HG03565 (cell line): ENCODE results near the gene PDHX.
"Not testable (repeated sequence)": the region's sequence is repeated elsewhere in the genome, so short reads cannot be mapped to it uniquely, and the experiment has no call there.

ENCODE experiments used
- ATAC-seq: cut with Tn5 transposase; IDR thresholded peaks from one replicate; pipeline ENCODE4 v1.9.1; 2021; ENCODE audit warnings: mild to moderate bottlenecking, moderate library complexity; ENCODE audit not compliant: unreplicated experiment

The PDHX gene

GRCh38 chr11:34916015-34916842, at the start of gene PDHX, which contains the start of gene APIP:
TSS of gene PDHX (plus strand) at chr11:34916618. CDS start at chr11:34916656, 38 bp downstream.
TSS of gene APIP (minus strand) at chr11:34916379. CDS start at chr11:34916284, 95 bp downstream.
- peak; percentile 89 for ATAC-seq

DNA sequence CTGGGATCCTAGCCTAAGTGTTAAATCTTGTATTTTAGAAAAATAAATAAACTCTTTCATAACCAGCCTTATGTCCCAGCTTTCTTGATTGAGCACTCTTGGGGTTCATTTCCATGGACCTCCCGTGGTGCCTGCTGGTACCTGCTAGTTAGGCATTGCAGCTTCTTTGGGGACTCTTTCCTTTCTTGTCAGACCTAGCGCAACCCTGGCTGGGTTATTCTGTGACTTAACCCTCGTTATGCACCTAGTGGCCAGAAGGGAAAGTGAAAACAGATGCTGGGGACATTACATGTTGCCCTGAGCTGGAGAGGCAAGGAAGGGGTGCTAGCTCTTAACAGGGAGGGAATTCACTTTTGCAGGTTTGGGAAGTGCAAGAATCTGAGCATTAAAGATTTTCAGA, 47.0 kb upstream of the PDHX start:
- no peak for ATAC-seq

- ATAC-seq, result no peak
Observed at GRCh38 chr11:34870548-34871196, 45.7 kb upstream of the PDHX start.

- ATAC-seq, result no peak
Observed at GRCh38 chr11:34874202-34874601, 42.2 kb upstream of the PDHX start.

GRCh38 chr11:34877375-34877975, 38.9 kb upstream of the PDHX start:
- ATAC-seq, result no peak

GRCh38 chr11:34881900-34882299, 34.5 kb upstream of the PDHX start:
- no peak for ATAC-seq

- ATAC-seq, result no peak
Observed at GRCh38 chr11:34886609-34887008, 29.8 kb upstream of the PDHX start.

DNA sequence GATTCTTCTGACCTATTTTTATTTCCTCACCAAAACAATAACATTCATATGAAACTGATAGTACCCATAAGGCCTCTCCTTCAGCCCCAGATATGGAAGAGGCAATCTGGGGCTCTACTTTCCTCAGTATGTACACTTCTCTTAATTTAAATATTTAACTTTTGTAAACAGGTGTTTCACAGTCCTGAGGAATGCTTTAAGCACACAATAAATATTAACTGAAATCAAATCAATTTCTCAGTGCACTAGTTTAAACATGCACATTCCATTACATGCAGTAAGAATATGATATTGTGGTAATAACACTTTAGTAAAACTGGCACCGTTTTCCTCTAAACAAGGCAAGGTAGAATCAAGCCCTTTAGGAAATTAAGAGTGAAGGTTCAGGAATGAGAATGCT, 29.2 kb upstream of the PDHX start:
- no peak for ATAC-seq

DNA sequence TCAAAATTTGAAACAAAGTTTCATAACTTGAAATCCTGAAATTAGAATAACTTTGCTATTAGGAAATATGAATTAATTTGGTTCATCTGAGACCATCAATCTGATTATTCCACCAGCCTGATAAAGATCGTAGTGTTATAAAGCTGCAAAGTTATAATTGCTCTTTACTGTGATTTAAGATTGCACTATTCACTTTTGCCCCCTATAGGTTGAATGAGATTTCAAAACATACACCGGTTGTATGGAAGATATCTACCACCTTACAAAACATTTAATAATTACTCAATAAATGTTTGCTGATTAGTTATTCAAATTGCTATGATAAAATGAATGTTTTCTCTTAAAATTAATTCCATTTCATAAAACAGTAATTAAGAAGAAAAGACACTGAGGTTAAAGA, 26.3 kb upstream of the PDHX start:
- no peak for ATAC-seq

DNA sequence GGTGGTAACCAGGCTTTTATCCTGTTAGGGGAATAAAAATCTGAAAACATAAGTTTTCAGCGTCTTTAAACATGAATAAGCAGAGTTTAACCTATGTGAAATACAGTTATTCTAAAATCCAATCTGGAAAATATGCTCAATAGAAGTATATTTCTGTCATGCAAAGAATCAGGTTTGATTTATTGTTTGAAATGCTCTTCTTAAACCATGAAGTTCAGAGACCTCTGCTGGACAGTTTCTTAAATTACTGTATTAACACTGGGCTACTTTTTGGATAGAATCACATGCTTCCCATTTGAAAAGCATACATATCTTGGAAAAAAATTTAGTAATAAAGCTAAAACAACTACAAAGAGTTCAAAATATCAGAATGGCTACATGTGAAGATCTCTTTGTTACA, 25.6 kb upstream of the PDHX start:
- ATAC-seq, result no peak

DNA sequence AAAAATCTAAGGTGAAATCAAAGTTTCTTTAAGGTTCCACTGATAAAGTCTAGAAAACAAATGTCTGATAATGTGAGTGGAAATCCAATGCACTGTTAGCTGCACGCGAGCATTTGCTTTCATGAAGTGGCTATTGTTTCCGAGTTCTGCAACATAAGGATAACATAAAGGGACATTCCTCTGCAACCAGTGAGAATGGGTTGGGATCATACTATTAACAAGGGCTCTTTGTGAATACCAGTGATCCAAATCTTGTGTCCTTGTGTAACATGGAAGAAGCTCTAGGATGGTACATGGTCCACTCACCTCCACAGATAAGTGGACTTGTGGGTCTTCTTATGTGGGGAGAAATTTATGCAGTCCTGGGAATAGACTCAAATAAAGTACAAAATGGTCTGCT, 24.8 kb upstream of the PDHX start:
- no peak for ATAC-seq

DNA sequence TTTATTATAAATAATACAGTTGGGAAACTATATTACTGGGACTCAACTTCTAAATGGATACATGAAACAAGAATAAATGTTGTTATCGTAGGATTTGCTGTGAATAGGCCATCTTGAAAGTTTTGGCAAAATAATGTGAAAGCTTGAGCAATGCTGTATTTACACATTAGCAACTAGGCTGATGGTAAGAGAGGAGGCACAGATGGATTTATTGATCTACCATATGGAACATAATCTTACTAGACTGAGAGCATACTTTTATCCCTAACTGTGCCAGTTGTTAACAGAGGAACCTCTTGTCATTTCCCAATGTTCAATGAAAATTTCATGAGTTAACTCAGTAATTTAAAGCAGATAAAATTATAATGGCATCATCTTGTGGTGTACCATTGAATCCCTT, 23.0 kb upstream of the PDHX start:
- no peak for ATAC-seq

DNA sequence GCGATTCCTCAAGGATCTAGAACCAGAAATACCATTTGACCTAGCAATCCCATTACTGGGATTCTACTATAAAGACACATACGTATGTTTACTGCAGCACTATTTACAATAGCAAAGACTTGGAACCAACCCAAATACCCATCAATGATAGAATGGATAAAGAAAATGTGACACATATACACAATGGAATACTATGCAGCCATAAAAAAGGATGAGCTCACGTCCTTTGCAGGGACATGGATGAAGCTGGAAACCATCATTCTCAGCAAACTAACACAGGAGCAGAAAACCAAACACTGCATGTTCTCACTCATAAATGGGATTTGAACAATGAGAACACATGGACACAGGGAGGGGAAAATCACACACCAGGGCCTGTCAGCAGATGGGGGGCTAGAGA, 20.2 kb upstream of the PDHX start:
- not testable (repeated sequence) for ATAC-seq

DNA sequence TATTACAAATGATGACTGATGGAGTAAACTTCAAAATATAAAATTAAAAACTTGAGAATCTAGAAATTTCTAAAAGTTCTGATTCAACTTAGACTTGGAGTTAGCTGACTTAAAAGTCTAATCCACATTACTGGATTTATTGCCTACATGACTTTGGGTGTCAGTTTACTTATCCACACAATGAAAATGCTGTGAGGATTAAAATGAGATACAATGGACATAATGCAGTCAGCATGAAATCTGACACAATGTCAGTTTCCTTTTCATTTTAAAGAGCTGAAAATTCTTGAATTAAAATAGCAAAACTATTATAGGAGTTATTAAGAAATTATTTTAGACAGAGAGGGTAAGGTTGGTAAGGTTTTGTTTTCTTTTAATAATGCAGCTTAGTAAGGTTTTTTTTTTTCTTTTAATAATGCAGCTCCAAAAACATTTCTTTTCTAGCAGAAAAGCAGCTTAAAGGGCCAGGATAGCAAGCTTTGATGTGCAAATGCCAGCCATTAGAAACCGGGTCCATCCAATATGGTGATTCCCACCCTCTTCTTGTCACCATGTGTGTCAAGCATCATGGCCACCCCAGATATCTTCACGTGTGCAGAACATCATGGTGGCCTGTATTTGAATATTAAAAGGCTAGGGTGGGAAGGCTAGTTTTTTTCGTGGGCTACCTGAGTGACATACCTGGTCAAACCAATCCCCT, 19.1 kb upstream of the PDHX start:
- ATAC-seq, result no peak

- ATAC-seq, result no peak
Observed at GRCh38 chr11:34898474-34898873, 17.9 kb upstream of the PDHX start.

DNA sequence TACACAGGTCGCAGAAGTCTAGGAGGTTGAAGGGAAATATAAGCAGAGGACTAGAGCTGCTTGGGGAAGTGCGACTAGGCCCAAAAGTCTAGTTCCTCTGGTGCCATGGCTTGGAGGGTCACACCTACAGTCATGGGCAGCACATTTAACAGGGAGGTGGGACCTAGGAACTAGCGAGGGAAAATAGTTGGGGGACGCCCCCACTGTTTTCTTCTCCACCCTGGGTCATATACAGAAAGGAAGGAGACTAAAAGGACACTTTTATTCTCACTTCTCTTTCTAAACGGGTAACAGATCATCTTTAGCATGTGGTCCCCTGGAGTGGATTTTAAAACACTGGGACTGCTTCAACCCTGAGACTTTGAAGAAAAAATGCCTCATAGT, 16.8 kb upstream of the PDHX start:
- no peak for ATAC-seq

- no peak for ATAC-seq
Observed at GRCh38 chr11:34904421-34904955, 11.9 kb upstream of the PDHX start.

DNA sequence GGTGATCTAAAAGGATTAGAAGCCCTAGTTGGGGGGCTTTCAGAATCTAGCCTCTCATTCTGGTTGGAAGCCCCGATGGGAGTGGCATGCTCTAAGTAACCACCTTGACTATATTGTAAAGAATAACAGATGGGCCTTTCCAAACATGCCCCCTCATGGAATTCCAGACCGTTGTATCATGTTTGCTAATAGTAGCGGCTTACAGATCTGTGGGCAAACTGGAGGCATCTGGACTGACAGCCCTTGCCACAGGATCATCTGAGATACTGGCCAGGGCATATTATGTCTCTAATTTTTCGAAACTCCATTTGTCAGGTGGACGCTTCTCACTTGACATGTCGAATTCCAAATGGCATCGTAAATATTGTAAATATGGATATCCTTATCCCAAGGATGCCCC, 10.8 kb upstream of the PDHX start:
- no peak for ATAC-seq

DNA sequence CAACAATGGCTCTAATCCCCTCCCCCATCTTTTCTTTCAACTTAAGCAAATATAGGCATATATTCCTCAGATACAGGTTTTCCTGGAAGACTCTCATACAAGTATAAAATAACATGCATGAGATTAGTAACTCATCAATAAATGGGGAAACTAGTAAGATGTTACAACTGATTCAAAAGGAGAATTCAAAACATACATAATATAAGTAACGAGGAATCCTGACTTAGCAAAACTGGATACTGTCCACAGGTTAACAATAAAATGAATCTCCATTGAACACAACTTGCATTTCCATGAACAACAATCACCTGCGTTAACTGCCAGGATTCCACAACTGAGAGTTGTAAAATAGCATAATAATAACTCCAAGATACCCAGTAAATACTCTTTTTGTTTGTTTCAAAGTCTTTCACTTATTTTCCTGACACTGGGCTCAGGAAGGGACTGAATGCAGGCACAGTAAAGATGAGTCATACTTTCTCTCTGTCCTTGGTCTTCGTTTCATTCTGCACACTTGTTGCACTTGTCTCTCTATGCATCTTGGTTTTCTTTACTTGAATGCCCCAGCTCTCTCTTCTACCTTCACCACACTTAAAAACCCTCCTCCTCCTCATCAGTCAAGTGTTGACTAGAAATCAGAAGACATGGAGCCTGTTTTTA, 8.4 kb upstream of the PDHX start:
- ATAC-seq, result peak; percentile 38

GRCh38 chr11:34909415-34909814, 7.0 kb upstream of the PDHX start:
- no peak for ATAC-seq

DNA sequence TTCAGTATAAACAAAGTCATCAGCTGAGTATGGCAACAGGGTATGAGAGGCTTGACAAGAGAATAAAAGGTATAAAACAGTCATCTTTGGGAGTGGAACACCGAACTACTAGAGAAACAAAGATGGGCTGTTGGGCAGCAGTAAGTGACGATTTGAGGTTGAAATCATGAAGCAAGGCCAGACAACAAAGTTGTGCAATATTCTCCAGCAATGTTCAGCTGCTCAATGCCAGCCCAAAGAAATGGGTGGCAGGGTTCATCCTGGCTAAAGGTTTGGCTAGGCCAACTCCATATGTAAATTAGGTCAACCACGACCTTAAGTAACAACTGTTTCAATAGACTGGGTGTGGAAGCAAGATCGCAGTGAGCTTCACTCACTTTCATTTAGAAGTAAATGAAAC, 6.5 kb upstream of the PDHX start:
- ATAC-seq, result no peak
